ENCODE results near the gene WDR75.

WDR75 gene

GRCh38 chr2:189407281-189408209, 33.7 kb upstream of the WDR75 start:
- no peaks in the 10 kb centered on the region for H3K9me3 ChIP-seq (ENCODE audit: severe bottlenecking)
- TF ChIP-seq CTCF (IDR thresholded peaks at IDR 0.05; ENCODE audit: low read depth, low read length), result no peak
- no peaks in the 10 kb centered on the region for H3K27me3 ChIP-seq (ENCODE audit: insufficient read depth, low read depth, severe bottlenecking)
- H3K36me3 ChIP-seq, result no peaks in the 10 kb centered on the region
- no peak for DNase-seq
- H3K4me3 ChIP-seq (ENCODE audit: low read depth, low read length), result no peak overlapping the region
- no peak overlapping the region for H3K27ac ChIP-seq

GRCh38 chr2:189408294-189408693, 33.0 kb upstream of the WDR75 start:
- no peak for TF ChIP-seq CTCF (IDR thresholded peaks at IDR 0.05; ENCODE audit: low read depth, low read length)
- DNase-seq, result no peak
- H3K36me3 ChIP-seq, result no peaks in the 10 kb centered on the region
- H3K27me3 ChIP-seq (ENCODE audit: insufficient read depth, low read depth, severe bottlenecking), result no peaks in the 10 kb centered on the region
- no peak overlapping the region for H3K27ac ChIP-seq
- no peak overlapping the region for H3K4me3 ChIP-seq (ENCODE audit: low read depth, low read length)
- H3K9me3 ChIP-seq (ENCODE audit: severe bottlenecking), result no peaks in the 10 kb centered on the region

GRCh38 chr2:189409131-189409530, 32.1 kb upstream of the WDR75 start:
- no peak overlapping the region for H3K27ac ChIP-seq
- no peaks in the 10 kb centered on the region for H3K36me3 ChIP-seq
- H3K4me3 ChIP-seq (ENCODE audit: low read depth, low read length), result no peak overlapping the region
- no peaks in the 10 kb centered on the region for H3K9me3 ChIP-seq (ENCODE audit: severe bottlenecking)
- DNase-seq, result no peak
- H3K27me3 ChIP-seq (ENCODE audit: insufficient read depth, low read depth, severe bottlenecking), result no peaks in the 10 kb centered on the region
- TF ChIP-seq CTCF (IDR thresholded peaks at IDR 0.05; ENCODE audit: low read depth, low read length), result no peak

GRCh38 chr2:189409647-189410046, 31.6 kb upstream of the WDR75 start:
- Histone ChIP-seq H3K9me3 (ENCODE audit: severe bottlenecking) (no peaks in the 10 kb centered on the region), H3K36me3 (no peaks in the 10 kb centered on the region), H3K27ac (no peak overlapping the region), H3K4me3 (ENCODE audit: low read depth, low read length) (no peak overlapping the region), H3K27me3 (ENCODE audit: insufficient read depth, low read depth, severe bottlenecking) (no peaks in the 10 kb centered on the region)
- no peak for TF ChIP-seq CTCF (IDR thresholded peaks at IDR 0.05; ENCODE audit: low read depth, low read length)
- DNase-seq, result no peak

GRCh38 chr2:189411860-189412259, 29.4 kb upstream of the WDR75 start:
- no peak overlapping the region for H3K4me3 ChIP-seq (ENCODE audit: low read depth, low read length)
- H3K27me3 ChIP-seq (ENCODE audit: insufficient read depth, low read depth, severe bottlenecking), result no peaks in the 10 kb centered on the region
- no peaks in the 10 kb centered on the region for H3K9me3 ChIP-seq (ENCODE audit: severe bottlenecking)
- DNase-seq, result no peak
- H3K27ac ChIP-seq, result no peak overlapping the region
- no peak for TF ChIP-seq CTCF (IDR thresholded peaks at IDR 0.05; ENCODE audit: low read depth, low read length)
- no peaks in the 10 kb centered on the region for H3K36me3 ChIP-seq
